ENCODE data around the gene ARID3B.
"Not testable (repeated sequence)": the region's sequence is repeated elsewhere in the genome, so short reads cannot be mapped to it uniquely, and the experiment has no call there.

The ARID3B gene, protein sequence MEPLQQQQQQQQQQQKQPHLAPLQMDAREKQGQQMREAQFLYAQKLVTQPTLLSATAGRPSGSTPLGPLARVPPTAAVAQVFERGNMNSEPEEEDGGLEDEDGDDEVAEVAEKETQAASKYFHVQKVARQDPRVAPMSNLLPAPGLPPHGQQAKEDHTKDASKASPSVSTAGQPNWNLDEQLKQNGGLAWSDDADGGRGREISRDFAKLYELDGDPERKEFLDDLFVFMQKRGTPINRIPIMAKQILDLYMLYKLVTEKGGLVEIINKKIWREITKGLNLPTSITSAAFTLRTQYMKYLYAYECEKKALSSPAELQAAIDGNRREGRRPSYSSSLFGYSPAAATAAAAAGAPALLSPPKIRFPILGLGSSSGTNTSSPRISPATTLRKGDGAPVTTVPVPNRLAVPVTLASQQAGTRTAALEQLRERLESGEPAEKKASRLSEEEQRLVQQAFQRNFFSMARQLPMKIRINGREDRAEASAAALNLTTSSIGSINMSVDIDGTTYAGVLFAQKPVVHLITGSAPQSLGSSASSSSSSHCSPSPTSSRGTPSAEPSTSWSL

DNA sequence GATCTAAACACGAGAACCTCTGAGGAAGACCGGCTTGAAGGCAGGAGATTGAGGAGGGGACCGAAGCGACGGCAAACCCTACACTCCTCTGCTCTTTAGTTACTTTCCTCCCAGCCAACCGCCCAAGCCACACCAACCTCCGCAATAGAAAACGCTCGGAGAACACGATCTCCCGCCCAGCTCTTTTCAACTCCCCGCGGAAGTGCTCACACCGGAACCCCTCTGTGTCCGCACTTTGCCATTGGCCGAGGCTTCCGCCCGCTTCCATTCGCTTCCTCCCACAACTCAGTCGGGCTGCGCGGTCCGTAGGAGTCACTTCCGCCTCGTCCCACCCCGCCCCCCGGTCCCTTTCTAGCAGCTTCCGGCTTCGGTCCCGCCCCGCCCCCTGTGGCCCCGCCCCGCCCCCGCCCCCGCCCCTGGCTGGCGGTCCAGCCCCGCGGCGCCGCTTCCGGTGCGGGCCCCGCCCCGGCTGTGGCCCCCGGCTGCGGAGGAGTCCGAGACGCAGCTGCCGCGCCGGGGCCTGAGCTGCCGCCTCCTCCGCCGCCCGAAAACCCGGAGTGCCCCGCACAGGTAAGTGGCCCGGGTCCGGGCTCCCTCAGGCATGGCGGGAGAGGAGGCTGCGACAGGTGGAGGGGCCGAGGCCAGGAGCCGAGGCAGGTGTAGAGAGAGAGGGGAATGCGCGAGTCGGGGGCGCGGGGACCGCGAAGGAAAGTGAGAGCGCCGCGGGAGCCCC lies at the start of gene ARID3B:
TSS of gene ARID3B (plus strand) at position 460 of the 733 bp plus-strand sequence. CDS start 2,717 bp downstream, outside the sequence.
- DNase-seq (peak; percentile 96), ATAC-seq (peak; percentile 94)

DNA sequence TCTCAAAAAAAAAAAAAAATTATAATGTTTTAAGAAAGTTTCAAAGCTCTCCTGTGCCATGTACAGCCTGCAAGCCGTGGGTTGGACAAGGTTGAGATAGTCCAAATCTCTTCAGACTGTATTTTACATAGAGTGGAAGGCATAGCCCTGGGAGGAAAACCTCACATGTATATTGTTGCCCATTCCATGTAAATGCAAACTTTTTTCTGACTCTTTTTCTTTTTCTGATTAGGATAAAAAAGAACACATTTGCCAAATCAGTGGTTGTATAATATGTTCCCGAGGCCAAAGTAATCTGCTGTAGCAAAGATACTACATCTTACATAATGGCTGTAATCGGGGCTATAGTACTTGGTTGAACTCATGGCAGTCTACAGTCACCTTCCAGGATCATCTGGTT lies 44.4 kb upstream of the ARID3B start:
- no peak for ATAC-seq
- no peak for DNase-seq

DNA sequence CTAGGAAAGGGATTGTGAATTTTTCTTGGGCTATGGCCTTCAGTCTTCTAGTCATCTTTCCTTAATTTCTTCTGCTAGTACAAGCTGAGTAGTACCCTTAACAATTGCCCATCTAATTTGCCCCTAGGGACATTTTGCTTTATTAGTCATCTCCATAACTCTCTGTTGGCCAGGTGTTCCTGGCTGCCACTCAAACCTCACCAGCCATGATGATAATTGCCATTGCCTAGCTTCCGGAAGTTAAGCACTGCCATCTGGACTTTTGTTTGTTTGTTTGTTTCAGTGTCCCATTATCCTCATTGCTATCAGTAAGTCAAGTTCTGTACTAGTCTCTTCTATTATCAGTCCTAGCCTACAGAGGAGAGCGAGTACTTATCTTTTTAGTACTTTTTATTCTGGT lies 43.4 kb upstream of the ARID3B start:
- DNase-seq (no peak), ATAC-seq (no peak)

DNA sequence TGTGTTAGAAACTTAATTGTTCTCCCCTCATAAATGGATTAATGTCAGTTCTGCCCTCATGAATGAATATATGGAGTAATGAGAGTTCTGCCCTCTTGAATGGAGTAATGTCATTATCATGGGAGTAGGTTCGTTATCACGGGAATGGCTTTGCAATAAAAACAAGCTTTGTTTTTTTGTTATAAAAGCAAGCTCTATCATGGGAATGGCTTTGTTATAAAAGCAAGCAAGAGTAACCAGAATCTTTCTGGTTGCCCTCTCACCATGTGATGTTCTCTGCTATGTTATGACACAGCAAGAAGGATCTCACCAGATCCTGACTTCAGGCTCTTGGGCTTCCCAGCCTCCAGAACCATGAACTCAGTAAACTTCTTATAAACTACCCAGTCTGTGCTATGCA lies 41.7 kb upstream of the ARID3B start:
- DNase-seq: no peak
- no peak for ATAC-seq

DNA sequence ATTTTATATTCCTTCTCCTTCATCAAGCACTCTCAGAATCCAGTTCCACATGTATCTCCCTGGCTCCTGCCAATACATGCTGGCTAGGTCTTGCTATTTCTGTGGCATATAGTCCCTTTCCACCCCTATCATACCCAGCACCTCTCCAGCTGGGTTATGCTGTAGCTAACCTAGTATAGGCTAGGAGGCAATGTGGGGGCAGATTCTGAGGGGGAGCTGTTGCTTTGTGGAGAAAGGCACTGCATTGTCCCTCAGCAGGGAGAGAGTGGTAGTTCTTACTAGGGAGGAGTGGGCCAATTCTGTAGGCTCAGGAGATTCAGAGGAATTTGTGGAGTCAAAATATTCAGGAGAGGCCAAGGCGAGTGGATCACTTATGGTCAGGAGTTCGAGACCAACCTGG lies 40.6 kb upstream of the ARID3B start:
- ATAC-seq (no peak), DNase-seq (no peak)

DNA sequence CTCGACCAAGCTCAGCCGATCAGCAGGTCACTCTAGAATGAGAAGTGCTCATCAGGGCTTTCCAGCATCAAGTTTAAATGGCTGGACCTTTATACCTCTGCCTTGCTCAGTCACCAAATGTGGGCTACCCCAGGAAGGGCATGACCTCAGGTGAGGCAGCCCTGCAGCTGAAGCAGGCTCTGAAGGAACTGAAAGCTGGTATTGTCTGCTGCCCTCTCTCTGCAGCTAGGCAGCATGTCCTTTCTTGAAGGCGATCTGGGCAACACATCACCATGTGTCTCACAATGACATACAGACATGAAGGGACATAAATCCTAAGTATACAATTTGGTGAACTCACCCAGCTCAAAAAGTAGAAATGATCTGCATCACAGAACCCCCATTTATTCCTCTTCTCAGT lies 38.7 kb upstream of the ARID3B start:
- no peak for ATAC-seq
- DNase-seq: no peak

DNA sequence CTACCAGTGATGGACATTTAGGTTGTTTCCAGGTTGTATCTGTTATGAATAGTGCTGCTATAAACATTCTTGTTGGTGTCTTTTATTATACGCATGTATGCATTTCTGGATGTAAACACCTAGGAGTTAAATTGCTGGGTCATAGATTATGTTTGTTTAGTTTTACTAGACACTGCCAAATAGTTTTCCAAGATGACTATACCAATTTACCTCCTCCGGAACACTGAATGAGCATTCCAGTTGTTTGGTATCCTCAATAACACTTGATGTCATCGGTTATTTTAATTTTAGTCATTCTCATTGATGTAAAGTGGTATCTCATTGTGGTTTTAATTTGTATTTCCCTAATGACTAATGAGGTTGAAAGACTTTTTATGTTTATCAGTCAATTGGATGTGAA lies 36.6 kb upstream of the ARID3B start:
- no peak for ATAC-seq
- DNase-seq: no peak

DNA sequence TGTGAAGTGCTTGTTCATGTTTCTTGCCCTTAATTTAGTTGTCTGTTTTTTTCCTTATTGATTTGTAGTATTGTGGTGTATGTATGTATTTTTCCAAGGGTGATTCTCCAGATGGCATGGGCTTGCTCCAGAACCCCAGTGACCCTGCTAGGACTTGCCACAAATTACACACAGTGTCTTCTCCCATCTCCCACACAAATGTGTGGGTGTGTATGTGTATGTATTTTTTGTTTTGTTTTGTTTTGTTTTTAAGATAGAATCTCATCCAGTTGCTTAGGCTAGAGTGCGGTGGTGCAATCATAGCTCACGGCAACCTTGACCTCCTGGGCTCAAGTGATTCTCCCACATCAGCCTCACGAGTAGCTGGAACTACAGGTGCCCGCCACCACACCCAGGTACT lies 36.2 kb upstream of the ARID3B start:
- DNase-seq (no peak), ATAC-seq (no peak)

DNA sequence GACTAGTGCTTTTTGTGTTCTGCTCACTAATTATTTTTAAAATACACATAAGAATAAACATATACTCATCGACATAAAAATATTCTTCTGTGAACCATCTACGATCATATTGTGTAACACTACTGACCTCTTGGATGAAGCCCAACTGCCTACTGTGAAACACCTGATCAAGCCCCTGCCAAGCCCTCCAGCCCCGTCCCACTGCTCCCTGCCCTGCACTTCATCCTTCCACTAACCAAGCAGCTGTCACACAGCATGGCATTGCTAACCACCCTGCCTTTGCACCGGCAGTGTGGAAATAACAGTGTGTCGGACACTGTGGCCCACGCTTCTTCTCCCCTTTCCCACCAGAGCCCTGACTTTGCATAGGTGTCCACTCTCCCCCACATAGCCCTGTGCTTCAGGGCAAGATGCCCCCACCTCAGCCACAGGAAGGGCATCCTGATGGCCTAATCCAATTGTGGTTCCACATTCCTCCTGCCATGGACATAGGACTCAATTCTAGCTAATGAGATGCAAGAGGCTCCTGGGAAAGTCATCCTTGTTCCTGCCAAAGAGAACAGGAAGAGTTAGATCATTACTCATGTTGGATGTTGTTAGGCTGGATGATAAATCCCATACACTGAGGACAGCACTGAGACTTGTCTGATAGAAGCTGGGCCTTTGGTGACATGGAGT lies 35.0 kb upstream of the ARID3B start:
- ATAC-seq (no peak), DNase-seq (no peak)

DNA sequence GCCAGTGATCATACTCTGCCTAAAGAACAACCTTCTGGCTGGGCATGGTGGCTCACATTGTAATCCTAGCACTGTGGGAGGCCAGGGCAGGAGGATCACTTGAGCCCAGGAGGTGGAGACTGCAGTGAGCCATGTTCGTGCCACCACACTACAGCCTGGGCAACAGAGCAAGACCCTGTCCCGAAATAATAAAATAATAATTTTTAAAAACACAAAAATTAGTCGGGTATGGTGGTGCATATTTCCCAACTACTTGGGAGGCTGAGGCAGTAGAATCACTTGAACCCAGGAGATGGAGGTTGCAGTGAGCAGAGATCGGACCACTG lies 34.5 kb upstream of the ARID3B start:
- ATAC-seq (no peak), DNase-seq (no peak)

DNA sequence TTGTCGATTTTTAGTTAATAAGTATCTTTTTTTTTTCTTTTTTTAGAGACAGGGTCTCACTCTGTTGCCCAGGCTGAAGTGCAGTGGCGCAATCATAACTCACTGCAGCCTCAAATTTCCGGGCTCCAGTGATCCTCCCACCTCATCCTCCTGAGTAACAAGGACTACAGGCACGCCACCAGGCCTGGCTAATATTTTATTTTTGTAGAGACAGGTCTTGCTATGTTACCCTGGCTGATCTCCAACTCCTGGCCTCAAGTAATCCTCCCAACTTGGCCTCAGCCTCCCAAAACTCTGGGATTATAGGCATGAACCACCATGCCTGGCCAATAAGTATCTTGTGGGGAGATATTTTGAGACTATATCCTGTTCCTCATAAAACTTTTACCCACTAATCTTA lies 29.4 kb upstream of the ARID3B start:
- no peak for DNase-seq
- no peak for ATAC-seq

DNA sequence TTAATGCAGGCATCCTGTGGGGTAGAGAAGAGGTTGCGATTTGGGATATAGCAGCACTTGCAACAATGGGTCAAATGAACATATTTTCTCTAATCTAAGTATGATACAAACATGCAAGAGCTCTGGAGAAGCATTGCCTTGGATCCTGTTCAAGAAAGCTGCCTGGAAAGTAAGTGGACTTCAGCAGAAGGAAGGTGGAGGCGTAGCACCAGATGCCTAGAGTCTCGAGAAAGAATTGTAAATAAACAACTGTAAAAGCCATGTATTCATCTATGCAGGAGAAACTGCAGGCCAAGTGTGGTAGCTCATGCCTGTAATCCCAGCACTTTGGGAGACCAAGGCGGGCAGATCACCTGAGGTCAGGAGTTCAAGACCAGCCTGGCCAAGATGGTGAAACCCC lies 27.0 kb upstream of the ARID3B start:
- not testable (repeated sequence) for ATAC-seq, DNase-seq

DNA sequence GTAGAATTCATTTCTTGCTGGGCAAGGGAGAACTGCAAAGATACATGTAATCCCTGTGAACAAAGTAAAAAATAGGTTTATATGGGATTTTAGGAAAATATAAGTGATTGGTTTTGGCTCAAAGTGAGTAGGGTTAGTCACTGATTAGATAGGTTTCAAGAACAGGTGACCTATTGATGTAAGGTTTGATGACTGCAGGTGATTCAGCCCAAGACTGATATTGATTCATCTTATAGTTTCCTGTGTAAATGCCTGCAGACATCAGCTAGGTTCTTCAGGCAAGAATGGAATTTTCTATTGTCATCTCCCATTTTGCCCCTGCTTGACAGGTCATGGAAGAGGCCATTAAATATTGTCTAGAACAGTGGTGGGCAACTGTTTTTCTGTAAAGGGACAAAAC lies 23.9 kb upstream of the ARID3B start:
- no peak for DNase-seq
- no peak for ATAC-seq

DNA sequence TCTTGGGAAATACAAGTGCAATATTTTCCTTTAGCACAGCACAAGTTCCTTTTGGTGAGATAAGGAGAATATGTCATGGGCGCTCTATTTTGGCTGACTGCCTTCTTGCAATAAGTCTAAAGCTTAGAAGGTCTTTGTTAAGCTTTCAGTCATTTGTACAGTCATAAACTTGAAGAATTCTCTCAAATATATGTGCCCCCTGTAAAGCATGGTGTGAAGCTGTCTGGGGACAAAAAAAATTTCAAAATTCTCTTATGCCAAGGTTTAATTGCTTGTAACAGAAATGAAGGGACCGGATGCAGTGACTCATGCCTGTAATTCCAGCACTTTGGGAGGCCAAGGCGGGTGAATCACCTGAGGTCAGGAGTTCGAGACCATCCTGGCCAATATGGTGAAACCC lies 21.7 kb upstream of the ARID3B start:
- ATAC-seq: no peak
- DNase-seq: no peak

DNA sequence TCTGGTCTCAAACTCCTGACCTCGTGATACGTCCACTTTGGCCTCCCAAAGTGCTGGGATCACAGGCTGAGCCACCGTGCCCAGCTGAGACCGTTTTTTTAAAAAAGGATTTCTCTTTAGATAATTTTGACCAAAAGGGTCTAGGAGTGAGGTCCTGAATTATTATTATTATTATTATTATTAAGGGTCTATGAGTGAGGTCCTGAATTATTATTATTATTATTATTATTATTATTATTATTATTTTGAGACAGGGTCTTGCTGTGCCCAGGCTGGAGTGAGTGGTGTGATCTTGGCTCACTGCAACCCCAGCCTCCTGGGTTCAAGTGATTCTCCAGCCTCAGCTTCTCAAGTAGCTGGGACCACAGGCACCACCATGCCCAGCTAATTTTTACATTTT lies 20.6 kb upstream of the ARID3B start:
- no peak for DNase-seq
- no peak for ATAC-seq

DNA sequence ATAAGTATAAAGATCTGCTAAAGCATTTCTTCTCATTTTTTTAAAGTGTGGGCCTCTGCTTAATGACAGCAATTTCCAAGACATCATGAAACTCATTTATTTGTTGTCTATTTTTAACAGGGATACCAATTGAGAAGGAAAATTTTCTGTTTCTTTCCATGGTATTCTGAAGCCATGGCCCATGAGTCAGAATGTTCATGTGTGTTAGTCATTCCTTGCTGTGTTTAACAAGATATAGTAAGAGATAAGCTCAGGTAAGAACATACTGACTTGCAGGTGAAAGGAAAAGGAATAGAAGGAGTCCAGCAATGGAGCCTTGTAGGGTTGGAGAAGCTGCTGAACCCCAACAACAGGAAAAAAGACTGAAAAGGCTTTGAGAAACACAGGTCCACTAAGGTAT lies 17.0 kb upstream of the ARID3B start:
- no peak for ATAC-seq

DNA sequence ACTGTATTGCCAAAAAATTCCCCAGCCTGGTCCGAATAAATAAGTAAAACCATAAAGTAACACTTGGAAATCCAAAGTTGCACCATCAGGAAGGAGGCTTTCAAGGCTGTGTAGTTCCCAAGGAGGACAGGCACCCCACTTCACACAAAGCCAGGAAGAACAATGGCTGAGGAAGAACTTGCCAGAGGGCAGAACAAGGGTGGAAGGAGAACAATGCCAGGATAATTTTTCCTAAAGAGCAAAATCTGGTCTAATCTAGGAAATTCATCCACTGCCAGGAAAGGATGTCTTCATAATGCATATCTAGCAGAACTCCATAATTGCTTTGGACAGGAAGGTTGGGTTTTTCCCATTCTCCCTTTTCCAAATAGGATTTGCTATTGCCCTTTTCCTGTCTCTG lies 15.7 kb upstream of the ARID3B start:
- DNase-seq (no peak), ATAC-seq (no peak)

More for the DNA sequence above, 17.0 kb upstream of the ARID3B start:
- no peak for DNase-seq

DNA sequence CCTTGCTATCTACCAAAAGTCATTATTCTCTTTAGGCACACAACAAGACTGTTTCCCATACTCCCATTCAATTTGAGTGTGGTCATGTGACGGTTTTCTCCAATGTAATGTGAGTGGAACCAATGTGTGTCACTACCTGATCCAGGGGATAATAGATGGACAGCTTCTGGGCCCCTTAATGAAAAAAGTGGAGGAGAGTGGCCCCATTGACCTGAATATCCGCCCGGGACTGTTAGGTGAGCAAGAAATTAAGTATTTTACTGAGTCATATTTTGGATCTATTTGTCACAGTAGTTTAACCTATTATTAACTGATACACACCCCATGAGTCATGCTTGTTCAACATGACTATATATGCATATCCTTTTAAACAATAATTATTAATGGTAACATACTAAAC lies 15.1 kb upstream of the ARID3B start:
- no peak for ATAC-seq
- DNase-seq: no peak

DNA sequence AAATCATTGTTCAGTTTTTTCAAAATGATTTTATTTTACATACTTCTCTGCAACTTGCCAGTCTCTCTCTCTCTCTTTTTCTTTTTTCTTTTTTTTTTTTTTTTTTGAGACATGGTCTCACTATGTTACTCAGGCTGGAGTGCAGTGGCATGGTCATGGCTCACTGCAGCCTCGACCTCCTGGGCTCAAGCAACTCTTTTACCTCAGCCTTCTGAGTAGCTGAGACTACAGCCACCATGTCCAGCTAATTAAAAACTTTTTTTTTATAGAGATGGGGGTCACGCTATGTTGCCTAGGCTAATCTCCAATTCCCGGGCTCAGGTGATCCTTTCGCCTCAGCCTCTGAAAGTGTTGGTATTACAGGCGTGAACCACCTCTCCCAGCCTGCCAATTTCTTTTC lies 12.1 kb upstream of the ARID3B start:
- no peak for DNase-seq
- no peak for ATAC-seq

DNA sequence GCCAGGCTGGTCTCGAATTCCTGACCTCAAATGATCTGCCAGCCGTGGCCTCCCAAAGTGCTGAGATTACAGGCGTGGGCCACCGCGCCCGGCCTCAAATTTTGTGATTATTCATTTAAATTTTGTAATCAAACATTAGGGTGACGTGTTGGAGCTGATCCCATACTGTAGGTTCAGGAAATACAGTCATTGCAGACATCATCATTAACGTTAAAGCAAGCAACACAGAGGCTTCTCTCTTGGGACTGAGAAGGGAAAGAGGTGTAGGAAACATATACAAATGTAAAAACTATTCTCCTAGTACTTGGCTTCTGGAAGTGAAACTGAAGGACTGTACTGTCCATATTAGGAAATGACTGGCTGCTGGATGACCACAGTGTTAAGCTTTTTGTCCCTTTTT lies 11.1 kb upstream of the ARID3B start:
- no peak for DNase-seq
- no peak for ATAC-seq

DNA sequence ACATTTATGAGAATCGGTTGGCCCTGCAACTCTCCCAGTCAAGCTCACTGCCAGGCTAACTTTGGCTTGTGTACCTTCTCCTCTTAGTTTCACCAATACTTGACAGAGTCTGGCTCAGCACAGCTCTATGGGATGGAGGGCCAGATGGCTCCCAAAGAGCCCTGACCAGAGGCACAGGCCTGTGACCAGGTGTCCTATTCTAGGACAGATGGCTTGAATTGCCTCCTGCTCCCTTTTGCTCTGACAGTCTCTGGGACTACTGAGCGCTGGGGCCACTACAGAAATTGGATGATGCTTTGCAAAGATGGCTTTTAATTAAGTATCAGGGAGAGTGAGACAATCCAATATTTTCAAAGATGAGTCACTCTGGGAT lies 10.3 kb upstream of the ARID3B start:
- no peak for ATAC-seq
- DNase-seq: no peak

DNA sequence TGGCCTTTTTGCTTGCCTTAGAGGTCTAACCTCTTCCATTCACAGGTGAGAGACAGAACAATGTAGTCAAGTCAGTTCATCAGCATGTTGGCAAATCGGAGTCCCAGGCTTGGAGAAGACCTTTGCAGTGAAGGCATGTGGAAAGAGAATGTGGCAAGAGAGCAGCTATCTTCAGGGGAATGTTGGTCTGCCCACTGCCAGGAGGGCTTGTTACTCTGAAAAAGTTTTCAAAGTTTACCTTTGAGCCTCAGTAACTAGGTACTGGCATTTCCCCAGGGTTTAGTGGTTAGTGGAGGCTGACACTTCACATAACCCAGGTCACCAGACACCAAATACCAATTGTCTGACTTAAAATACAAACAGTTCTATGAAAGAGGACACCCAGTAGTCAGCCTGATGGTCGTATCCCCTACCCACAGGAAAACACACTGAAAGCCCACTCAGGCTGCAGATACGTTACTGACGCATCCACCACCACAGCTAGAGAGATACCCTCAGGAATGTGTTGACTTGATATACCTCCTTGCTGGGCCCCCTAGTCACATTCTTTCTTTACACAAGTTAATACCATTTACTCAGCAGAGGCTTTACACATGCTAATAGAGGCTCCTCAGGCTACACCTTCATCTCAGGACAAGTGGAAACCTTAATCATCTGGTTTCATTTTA lies 9.7 kb upstream of the ARID3B start:
- ATAC-seq: no peak
- no peak for DNase-seq
